GM12878 (cell line): ENCODE data around the gene CAPZB. TPM values are rescaled to one million over a fixed set of nuclear protein-coding genes. Genes with fewer than 3 reads are reported as not detected.

ENCODE experiments used
- ATAC-seq: fragments of 200-7000 bp; cut with Tn5 transposase; 3 replicates; pipeline ENCODE4 v1.9.1; 2020; ENCODE audit warnings: mild to moderate bottlenecking, moderate library complexity
- BruUV-seq: library from RNA; stranded (reverse); fragments of 400-500 nt; replicated peaks from 2 replicates; lab custom pipeline; 2021; lab: Mats Ljungman, UMichigan
- CTCF ChIA-PET: fragments of 300-600 bp; sonication (Branson Sonifier 250); formaldehyde crosslinking; extraction: SDS; loops from one replicate; lab custom pipeline; 2021; ENCODE audit warnings: inconsistent platforms; lab: Yijun Ruan, JAX
- POLR2A ChIA-PET: fragments of 350-600 bp; formaldehyde crosslinking; extraction: SDS; loops from one replicate; lab custom pipeline; 2021; ENCODE audit warnings: inconsistent platforms; lab: Charles Lee
- RAD21 ChIA-PET: fragments of 300-600 bp; sonication (Branson Sonifier 250); formaldehyde crosslinking; loops from one replicate; lab custom pipeline; 2023; ENCODE audit warnings: antibody characterized with exemption; ENCODE audit not compliant: unreplicated experiment; lab: Charles Lee
- SMC1A ChIA-PET: fragments of 300-600 bp; sonication (Branson Sonifier 250); formaldehyde crosslinking; loops from one replicate; lab custom pipeline; 2023; ENCODE audit not compliant: unreplicated experiment, uncharacterized antibody; lab: Charles Lee
- DNase-seq: peaks from one replicate; pipeline ENCODE4 v3.0.0-alpha.2; 2011; ENCODE audit warnings: low read depth, low spot score
- FAIRE-seq: peaks from 3 replicates; lab custom pipeline; 2011; peaks lifted over from hg19 to GRCh38; lab: Jason Lieb, UNC
- H2AFZ ChIP-seq: 2 replicates; pipeline ENCODE4 v1.6.0; 2011; ENCODE audit warnings: low read depth, low read length, control low read depth; ENCODE audit not compliant: control insufficient read depth
- H3K27ac ChIP-seq: 2 replicates; pipeline ENCODE4 v1.5.1; 2011; ENCODE audit warnings: control low read depth; ENCODE audit not compliant: control insufficient read depth, insufficient read depth
- H3K27me3 ChIP-seq, 2 experiments: replicated peaks in 1 of 2; 2 replicates each; pipeline versions ENCODE4 v1.6.0 to v1.6.1; 2011; ENCODE audit warnings: low read length in 1 of 2; ENCODE audit not compliant: control insufficient read depth in 2 of 2, insufficient read depth in 2 of 2
- H3K36me3 ChIP-seq, 2 experiments: 2 replicates each; pipeline ENCODE4 v1.5.1; 2011; ENCODE audit warnings: low read length in 1 of 2; ENCODE audit not compliant: control insufficient read depth in 2 of 2, insufficient read depth in 2 of 2
- H3K4me1 ChIP-seq: 2 replicates; pipeline ENCODE4 v1.6.1; 2011; ENCODE audit warnings: mild to moderate bottlenecking, low read length, moderate library complexity, mixed read lengths; ENCODE audit not compliant: control insufficient read depth, insufficient read depth
- H3K4me2 ChIP-seq: 2 replicates; pipeline ENCODE4 v1.6.0; 2011; ENCODE audit warnings: control low read depth; ENCODE audit not compliant: control insufficient read depth, insufficient read depth
- H3K4me3 ChIP-seq: fragments of 200-600 bp; sonication (generic); 2 replicates; pipeline ENCODE4 v1.5.1; 2016
- H3K79me2 ChIP-seq: 2 replicates; pipeline ENCODE4 v1.6.0; 2011; ENCODE audit warnings: low read length; ENCODE audit not compliant: control insufficient read depth, insufficient read depth
- H3K9ac ChIP-seq: 2 replicates; pipeline ENCODE4 v1.8.0; 2011; ENCODE audit warnings: low read length, control low read depth, mixed read lengths; ENCODE audit not compliant: control insufficient read depth, insufficient read depth
- H3K9me3 ChIP-seq: replicated peaks from 3 replicates; pipeline ENCODE4 v1.5.1; 2011; ENCODE audit warnings: mild to moderate bottlenecking, low read length; ENCODE audit not compliant: control insufficient read depth, insufficient read depth
- H4K20me1 ChIP-seq: 2 replicates; pipeline ENCODE4 v1.6.0; 2011; ENCODE audit not compliant: control insufficient read depth, insufficient read depth
- ASH2L ChIP-seq: fragments of 300-600, 200-600 bp; sonication (generic); IDR thresholded peaks from 2 replicates; pipeline ENCODE4 v1.6.1; 2017; ENCODE audit warnings: low read depth, mild to moderate bottlenecking, borderline replicate concordance
- E2F8 ChIP-seq: fragments of 450-650 bp; IDR thresholded peaks from 2 replicates; pipeline ENCODE4 v1.6.1; 2018; ENCODE audit warnings: mild to moderate bottlenecking, low read depth, moderate library complexity; ENCODE audit not compliant: partially characterized antibody
- HCFC1 ChIP-seq: fragments of 150-350 bp; IDR thresholded peaks from 2 replicates; pipeline ENCODE4 v1.6.1; 2014; ENCODE audit warnings: low read length
- HDGF ChIP-seq: fragments of 450-650 bp; IDR thresholded peaks from 2 replicates; pipeline ENCODE4 v1.6.1; 2016; ENCODE audit warnings: antibody characterized with exemption
- NFIC ChIP-seq: IDR thresholded peaks from 2 replicates; pipeline ENCODE4 v1.6.1; 2012; ENCODE audit warnings: low read depth, mild to moderate bottlenecking, inconsistent platforms, low read length, moderate library complexity
- NFYA ChIP-seq: IDR thresholded peaks from 2 replicates; pipeline ENCODE4 v1.6.1; 2011; ENCODE audit warnings: low read depth, mild to moderate bottlenecking, low read length, improper control_type of control experiment, borderline replicate concordance
- POLR2A ChIP-seq: IDR thresholded peaks from 2 replicates; pipeline ENCODE4 v1.6.1; 2011; ENCODE audit warnings: low read depth, mild to moderate bottlenecking, low read length
- POLR2AphosphoS2 ChIP-seq: IDR thresholded peaks from 2 replicates; pipeline ENCODE4 v1.6.1; 2011; ENCODE audit warnings: low read depth, mild to moderate bottlenecking, low read length, improper control_type of control experiment, moderate library complexity
- RBBP5 ChIP-seq: fragments of 200-600 bp; sonication (generic); conservative IDR thresholded peaks from 2 replicates; pipeline ENCODE4 v1.6.1; 2016
- RELA ChIP-seq: fragments of 450-650 bp; IDR thresholded peaks from 2 replicates; pipeline ENCODE4 v1.8.0; 2014; ENCODE audit warnings: borderline replicate concordance; ENCODE audit not compliant: partially characterized antibody
- ZBTB33 ChIP-seq: fragments of 450-650 bp; IDR thresholded peaks from 2 replicates; pipeline ENCODE4 v1.6.1; 2017; ENCODE audit warnings: mild to moderate bottlenecking
- ZNF207 ChIP-seq: fragments of 450-650 bp; IDR thresholded peaks from 2 replicates; pipeline ENCODE4 v1.6.1; 2014; ENCODE audit warnings: antibody characterized with exemption, mild to moderate bottlenecking, borderline replicate concordance
- whole genome bisulfite sequencing: methylation state at CpG from one replicate; pipeline ENCODE4 v1.1.6; 2016; ENCODE audit warnings: low lambda C conversion rate; ENCODE audit not compliant: insufficient replicate concordance, insufficient coverage; ENCODE audit errors: missing lambda C conversion rate; 5-methylcytosine and 5-hydroxymethylcytosine counted together
- in situ Hi-C: fragments of 300-500 bp; cut with MboI; formaldehyde crosslinking; loops from 9 replicates; pipeline ENCODE4 v1.14.3; 2018; ENCODE audit warnings: mixed read lengths
- intact Hi-C: fragments of 100-400 bp; cut with micrococcal nuclease; formaldehyde crosslinking; loops from one replicate; pipeline ENCODE4 v1.14.2; 2022; ENCODE audit not compliant: unreplicated experiment
- polyA plus RNA-seq, 11 experiments: library from polyadenylated mRNA; depleted of rRNA in 4 of 11; unstranded in 6 of 11; stranded (reverse) in 5 of 11; fragments of >200 nt; fragmentation: Nextera tagmentation in 4 of 11; fragmentation: Illumina TruSeq in 1 of 11; extraction: Ambion mirVana in 4 of 11; extraction: Trizol in 1 of 11; gene quantifications; 1 replicate in 1 of 11; 2 replicates in 10 of 11; pipeline versions ENCODE4 v1.2.1 to v1.2.3, GENCODE V29; 2011 to 2016; ENCODE audit warnings: inconsistent platforms in 2 of 11, missing spikeins in 2 of 11, low read depth in 1 of 11
- total RNA-seq, 4 experiments: library from RNA; depleted of rRNA in 3 of 4; stranded (reverse); fragments of >200 nt in 3 of 4; fragmentation: Illumina TruSeq in 1 of 4; extraction: Trizol in 1 of 4; gene quantifications; 2 replicates each; pipeline versions ENCODE4 v1.2.1 to v1.2.3, GENCODE V29; 2013 to 2021

CAPZB gene
- total and polyA plus RNA-seq, 10 of the 15 experiments (the other 5 are each of a cell fraction or from before 2014, with no cell fraction given), result 104 to 454 (median 213) TPM

- no peak overlapping the region for H3K4me2 ChIP-seq
- BruUV-seq, result no TSS peak
- intact Hi-C loops (no loop called here), in situ Hi-C loops (no loop called here)
- H4K20me1 ChIP-seq, result peaks cover 7% of the 10 kb centered on the region
- no peaks in the 10 kb centered on the region for H3K4me1 ChIP-seq
- H3K27ac ChIP-seq, result no peak overlapping the region
- SMC1A ChIA-PET, result no interaction called here
- H3K36me3 ChIP-seq, result peaks cover 18 to 19% of the 10 kb centered on the region in 2 experiments
- TF ChIP-seq POLR2A, result 0 out of 2 replicates have a peak, but pooled peaks have one; percentile 2
- no peak for TF ChIP-seq POLR2AphosphoS2
- no peaks in the 10 kb centered on the region; the same call in 1 of the 2 replicates for H3K79me2 ChIP-seq
- FAIRE-seq (no peak), ATAC-seq (no peak), DNase-seq (no peak)
- POLR2A ChIA-PET, result no interaction called here
- no peaks in the 10 kb centered on the region for H3K9me3 ChIP-seq
- H2AFZ ChIP-seq, result no peak overlapping the region
- no peak overlapping the region for H3K4me3 ChIP-seq
- RAD21 ChIA-PET, result no interaction called here
- H3K27me3 ChIP-seq, result no peaks in the 10 kb centered on the region
- 84% methylated on average over 13 of the region's 13 CpGs for WGBS
- CTCF ChIA-PET, result no interaction called here
- H3K9ac ChIP-seq, result no peak overlapping the region
Measured at GRCh38 chr1:19370453-19371170, 114.7 kb downstream of the CAPZB start.

GRCh38 chr1:19369396-19370090 is 115.8 kb downstream of the CAPZB start:
- CTCF ChIA-PET, result no interaction called here
- Histone ChIP-seq H3K4me3 (no peak overlapping the region), H2AFZ (no peak overlapping the region), H3K36me3 (peaks cover 12 to 15% of the 10 kb centered on the region in 2 experiments), H3K27me3 (no peaks in the 10 kb centered on the region), H3K4me2 (no peak overlapping the region), H3K4me1 (no peaks in the 10 kb centered on the region), H3K9ac (no peak overlapping the region), H3K27ac (no peak overlapping the region), H3K9me3 (no peaks in the 10 kb centered on the region), H3K79me2 (no peaks in the 10 kb centered on the region; the same call in 1 of the 2 replicates), H4K20me1 (peaks cover 7% of the 10 kb centered on the region)
- POLR2A ChIA-PET, result no interaction called here
- in situ Hi-C loops, result no loop called here
- BruUV-seq, result no TSS peak
- ATAC-seq (no peak), FAIRE-seq (no peak), DNase-seq (no peak)
- intact Hi-C loops, result no loop called here
- SMC1A ChIA-PET, result no interaction called here
- RAD21 ChIA-PET, result no interaction called here
- 98% methylated on average over 16 of the region's 16 CpGs for WGBS
- TF ChIP-seq ZBTB33 (no peak), E2F8 (no peak), RELA (no peak), NFYA (no peak), HCFC1 (no peak), ASH2L (no peak), HDGF (no peak), ZNF207 (no peak), RBBP5 (no peak), NFIC (no peak)
